GM21367 (cell line): Measurements from ENCODE around the gene NACAD.

Experiments
- ATAC-seq: cut with Tn5 transposase; IDR thresholded peaks from one replicate; pipeline ENCODE4 v1.9.1; 2021; ENCODE audit not compliant: unreplicated experiment

NACAD gene

GRCh38 chr7:45075355-45075644 is 13.5 kb downstream of the NACAD start:
- no peak for ATAC-seq

- ATAC-seq: no peak
Measured at GRCh38 chr7:45074528-45075354, 14.0 kb downstream of the NACAD start.

GRCh38 chr7:45073786-45074527 is 14.8 kb downstream of the NACAD start:
- ATAC-seq: no peak

- ATAC-seq: no peak
Measured at GRCh38 chr7:45073031-45073785, 15.6 kb downstream of the NACAD start.

GRCh38 chr7:45072131-45073030 is 16.4 kb downstream of the NACAD start:
- ATAC-seq: no peak

GRCh38 chr7:45071528-45071927 is 17.2 kb downstream of the NACAD start:
- no peak for ATAC-seq

GRCh38 chr7:45070254-45070642 is 18.5 kb downstream of the NACAD start:
- no peak for ATAC-seq

- no peak for ATAC-seq
Measured at GRCh38 chr7:45069444-45070253, 19.1 kb downstream of the NACAD start.

- ATAC-seq: no peak
Measured at GRCh38 chr7:45068236-45069023, 20.3 kb downstream of the NACAD start.

- no peak for ATAC-seq
Measured at GRCh38 chr7:45067582-45067981, 21.2 kb downstream of the NACAD start.

- ATAC-seq: no peak
Measured at GRCh38 chr7:45066409-45066808, 22.4 kb downstream of the NACAD start.

GRCh38 chr7:45065031-45065995 is 23.5 kb downstream of the NACAD start:
- no peak for ATAC-seq

- no peak for ATAC-seq
Measured at GRCh38 chr7:45064047-45064725, 24.6 kb downstream of the NACAD start.

GRCh38 chr7:45061806-45062425 is 26.9 kb downstream of the NACAD start:
- no peak for ATAC-seq

GRCh38 chr7:45061352-45061751 is 27.4 kb downstream of the NACAD start:
- ATAC-seq: no peak

GRCh38 chr7:45060295-45060694 is 28.5 kb downstream of the NACAD start:
- no peak for ATAC-seq

GRCh38 chr7:45057878-45058277 is 30.9 kb downstream of the NACAD start:
- ATAC-seq: no peak
